Esophagus squamous epithelium (tissue), 4 donors: Measurements from ENCODE around the gene ACOT13.

Experiments used
- POLR2A ChIP-seq, 4 donors: fragments of 450-650 bp; IDR thresholded peaks; one replicate each; pipeline ENCODE4 v1.6.1; 2017; ENCODE audit warnings: antibody characterized with exemption in 4 of 4, mild to moderate bottlenecking in 4 of 4, moderate library complexity in 3 of 4
- TF ChIP-seq, protein P1 (sequence below), 6 experiments: fragments of 450-650 bp in 4 of 6; fragments of 200-600 bp in 2 of 6; sonication (generic) in 2 of 6; IDR thresholded peaks; one replicate each; pipeline ENCODE4 v1.5.1; 2016 to 2019; ENCODE audit warnings: antibody characterized with exemption in 6 of 6, mild to moderate bottlenecking in 4 of 6, moderate library complexity in 4 of 6

DNA sequence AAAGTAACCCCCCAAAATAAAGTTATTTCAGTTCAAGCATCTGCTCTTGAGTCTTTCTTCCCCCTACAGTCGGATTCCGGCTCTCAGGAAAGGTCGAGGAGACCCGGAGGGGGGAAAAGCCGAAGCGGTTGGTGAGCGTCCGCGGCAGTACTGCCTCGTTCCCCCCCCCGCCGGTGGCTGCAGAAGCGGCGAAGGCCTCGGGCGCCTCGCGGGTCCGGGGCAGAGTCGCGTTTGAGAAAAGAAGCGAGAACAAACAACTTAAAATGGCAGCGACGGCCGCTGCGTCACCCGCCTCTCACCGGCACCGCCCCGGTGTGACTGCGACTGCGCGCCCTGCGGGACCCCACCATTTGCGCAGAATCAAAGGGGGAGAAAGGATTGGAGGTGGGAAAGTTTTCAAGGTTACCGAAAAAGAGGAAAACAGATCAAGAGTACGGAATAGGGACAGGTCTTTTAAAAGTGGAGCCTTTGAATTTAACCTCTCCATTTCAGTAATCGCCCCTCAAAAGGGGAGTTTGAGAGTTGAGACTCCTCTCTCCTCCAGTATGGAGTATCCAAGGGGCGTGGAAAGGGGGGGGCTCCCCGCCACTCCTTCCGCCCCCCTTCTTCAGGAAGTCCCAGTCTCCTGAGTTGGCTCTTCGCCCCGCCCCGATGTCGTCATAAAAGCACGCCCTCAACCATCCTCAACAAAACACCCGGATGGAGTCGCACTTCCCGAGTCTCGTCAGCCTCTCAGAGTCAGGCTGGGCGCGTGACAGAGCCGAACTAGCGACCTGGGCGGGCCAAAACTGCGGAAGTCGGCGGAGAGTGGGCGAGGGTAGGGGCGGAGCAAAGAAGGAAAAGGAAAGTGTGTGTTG lies 54.0 kb downstream of the ACOT13 start:
- TF ChIP-seq, protein P1, sequence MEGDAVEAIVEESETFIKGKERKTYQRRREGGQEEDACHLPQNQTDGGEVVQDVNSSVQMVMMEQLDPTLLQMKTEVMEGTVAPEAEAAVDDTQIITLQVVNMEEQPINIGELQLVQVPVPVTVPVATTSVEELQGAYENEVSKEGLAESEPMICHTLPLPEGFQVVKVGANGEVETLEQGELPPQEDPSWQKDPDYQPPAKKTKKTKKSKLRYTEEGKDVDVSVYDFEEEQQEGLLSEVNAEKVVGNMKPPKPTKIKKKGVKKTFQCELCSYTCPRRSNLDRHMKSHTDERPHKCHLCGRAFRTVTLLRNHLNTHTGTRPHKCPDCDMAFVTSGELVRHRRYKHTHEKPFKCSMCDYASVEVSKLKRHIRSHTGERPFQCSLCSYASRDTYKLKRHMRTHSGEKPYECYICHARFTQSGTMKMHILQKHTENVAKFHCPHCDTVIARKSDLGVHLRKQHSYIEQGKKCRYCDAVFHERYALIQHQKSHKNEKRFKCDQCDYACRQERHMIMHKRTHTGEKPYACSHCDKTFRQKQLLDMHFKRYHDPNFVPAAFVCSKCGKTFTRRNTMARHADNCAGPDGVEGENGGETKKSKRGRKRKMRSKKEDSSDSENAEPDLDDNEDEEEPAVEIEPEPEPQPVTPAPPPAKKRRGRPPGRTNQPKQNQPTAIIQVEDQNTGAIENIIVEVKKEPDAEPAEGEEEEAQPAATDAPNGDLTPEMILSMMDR (IDR thresholded peaks at IDR 0.05), result peak in 4 of 6 experiments; percentile 8 to 21 (median 14)
- TF ChIP-seq POLR2A (IDR thresholded peaks at IDR 0.05), result peak in 3 of 4 donors; percentile 93 to 100 (median 99)
